ENCODE data around the gene MAFF. TPM values are rescaled to one million over a fixed set of nuclear protein-coding genes. Genes with fewer than 3 reads are reported as not detected.
"Not testable (repeated sequence)": the region's sequence is repeated elsewhere in the genome, so short reads cannot be mapped to it uniquely, and the experiment has no call there.

MAFF gene
- 91.0 and 119 TPM in 2 replicates for total RNA-seq

GRCh38 chr22:38201711-38202436 lies at the start of gene MAFF:
Gene MAFF (plus strand): TSS chr22:38201994. CDS start chr22:38213854, 11,860 bp downstream.
- no peak for DNase-seq (ENCODE audit: extremely low read depth, low read depth, low spot score)

- no peak for DNase-seq (ENCODE audit: extremely low read depth, low read depth, low spot score)
Measured at GRCh38 chr22:38153821-38154562, 47.8 kb upstream of the MAFF start.

- not testable (repeated sequence) for DNase-seq (ENCODE audit: extremely low read depth, low read depth, low spot score)
Measured at GRCh38 chr22:38154563-38154915, 47.3 kb upstream of the MAFF start.

- DNase-seq (ENCODE audit: extremely low read depth, low read depth, low spot score): no peak
Measured at GRCh38 chr22:38155703-38156102, 46.1 kb upstream of the MAFF start.

- DNase-seq (ENCODE audit: extremely low read depth, low read depth, low spot score): no peak
Measured at GRCh38 chr22:38162881-38163843, 38.6 kb upstream of the MAFF start.

GRCh38 chr22:38163844-38164550 lies 37.8 kb upstream of the MAFF start:
- DNase-seq (ENCODE audit: extremely low read depth, low read depth, low spot score): no peak

GRCh38 chr22:38164551-38164918 lies 37.3 kb upstream of the MAFF start:
- DNase-seq (ENCODE audit: extremely low read depth, low read depth, low spot score): no peak

- no peak for DNase-seq (ENCODE audit: extremely low read depth, low read depth, low spot score)
Measured at GRCh38 chr22:38165922-38166593, 35.7 kb upstream of the MAFF start.

GRCh38 chr22:38167988-38168407 lies 33.8 kb upstream of the MAFF start:
- DNase-seq (ENCODE audit: extremely low read depth, low read depth, low spot score): no peak

- DNase-seq (ENCODE audit: extremely low read depth, low read depth, low spot score): no peak
Measured at GRCh38 chr22:38169116-38169515, 32.7 kb upstream of the MAFF start.

- DNase-seq (ENCODE audit: extremely low read depth, low read depth, low spot score): no peak
Measured at GRCh38 chr22:38170469-38170868, 31.3 kb upstream of the MAFF start.

- no peak for DNase-seq (ENCODE audit: extremely low read depth, low read depth, low spot score)
Measured at GRCh38 chr22:38171927-38172831, 29.6 kb upstream of the MAFF start.

GRCh38 chr22:38172832-38173640 lies 28.8 kb upstream of the MAFF start:
- no peak for DNase-seq (ENCODE audit: extremely low read depth, low read depth, low spot score)

GRCh38 chr22:38173641-38173906 lies 28.2 kb upstream of the MAFF start:
- no peak for DNase-seq (ENCODE audit: extremely low read depth, low read depth, low spot score)

- no peak for DNase-seq (ENCODE audit: extremely low read depth, low read depth, low spot score)
Measured at GRCh38 chr22:38174626-38175025, 27.2 kb upstream of the MAFF start.

- DNase-seq (ENCODE audit: extremely low read depth, low read depth, low spot score): no peak
Measured at GRCh38 chr22:38175206-38176118, 26.3 kb upstream of the MAFF start.

GRCh38 chr22:38176170-38176741 lies 25.5 kb upstream of the MAFF start:
- peak; percentile 98 for DNase-seq (ENCODE audit: extremely low read depth, low read depth, low spot score)
